Brain microvascular endothelial cell (primary cell): ENCODE results near the gene NEK4.

Experiments
- DNase-seq: peaks from one replicate; pipeline ENCODE4 v3.0.0-alpha.2; 2020
- H3K27ac ChIP-seq: fragments of 250-450 bp; sonication (Bioruptor Pico); 2 replicates; pipeline ENCODE4 v1.5.1; 2020; ENCODE audit warnings: mild to moderate bottlenecking, moderate library complexity
- H3K27me3 ChIP-seq: fragments of 250-450 bp; sonication (Bioruptor Pico); replicated peaks from 2 replicates; pipeline ENCODE4 v1.5.1; 2020; ENCODE audit warnings: mild to moderate bottlenecking
- H3K36me3 ChIP-seq: fragments of 250-450 bp; sonication (Bioruptor Pico); replicated peaks from 2 replicates; pipeline ENCODE4 v1.5.1; 2020; ENCODE audit warnings: mild to moderate bottlenecking
- H3K4me3 ChIP-seq: 2 replicates; pipeline ENCODE4 v1.5.1; 2011; ENCODE audit warnings: low read depth, mild to moderate bottlenecking, control low read depth, low read length, moderate library complexity
- in situ Hi-C: cut with HindIII; loops from 2 replicates; pipeline ENCODE4 v1.10.0; 2017; ENCODE audit warnings: low sequenced_read_pairs, low pct_ligation_motif_present
- TF ChIP-seq, protein P1 (sequence below): IDR thresholded peaks from 2 replicates; pipeline ENCODE4 v1.5.1; 2011; ENCODE audit warnings: low read depth, mild to moderate bottlenecking, moderate library complexity, low read length, control low read depth, inconsistent platforms; ENCODE audit errors: missing control alignments

The NEK4 gene

DNA sequence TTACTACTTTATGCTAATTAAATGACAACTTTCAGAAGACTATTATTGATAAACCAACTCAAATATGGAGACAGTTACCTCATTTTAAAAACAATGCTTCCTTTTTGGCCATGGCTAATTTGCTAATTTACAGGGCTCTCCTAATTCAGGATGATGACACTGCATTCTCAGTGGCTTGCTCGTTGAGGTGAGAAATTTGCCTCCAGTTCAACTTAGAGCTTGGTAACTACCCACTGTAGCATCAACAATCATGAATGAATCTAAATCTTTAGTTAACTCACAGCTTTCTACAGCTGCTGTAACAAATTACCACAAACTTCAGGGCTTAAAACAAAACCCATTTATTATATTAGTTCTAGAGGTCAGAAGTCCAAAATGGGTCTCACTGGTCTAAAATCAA is 99.1 kb downstream of the NEK4 start:
- in situ Hi-C loops = no loop called here
- Histone ChIP-seq H3K4me3 (no peak overlapping the region), H3K27ac (peak overlapping the region; percentile 85), H3K36me3 (peaks cover 17% of the 10 kb centered on the region), H3K27me3 (no peaks in the 10 kb centered on the region)
- TF ChIP-seq, protein P1, sequence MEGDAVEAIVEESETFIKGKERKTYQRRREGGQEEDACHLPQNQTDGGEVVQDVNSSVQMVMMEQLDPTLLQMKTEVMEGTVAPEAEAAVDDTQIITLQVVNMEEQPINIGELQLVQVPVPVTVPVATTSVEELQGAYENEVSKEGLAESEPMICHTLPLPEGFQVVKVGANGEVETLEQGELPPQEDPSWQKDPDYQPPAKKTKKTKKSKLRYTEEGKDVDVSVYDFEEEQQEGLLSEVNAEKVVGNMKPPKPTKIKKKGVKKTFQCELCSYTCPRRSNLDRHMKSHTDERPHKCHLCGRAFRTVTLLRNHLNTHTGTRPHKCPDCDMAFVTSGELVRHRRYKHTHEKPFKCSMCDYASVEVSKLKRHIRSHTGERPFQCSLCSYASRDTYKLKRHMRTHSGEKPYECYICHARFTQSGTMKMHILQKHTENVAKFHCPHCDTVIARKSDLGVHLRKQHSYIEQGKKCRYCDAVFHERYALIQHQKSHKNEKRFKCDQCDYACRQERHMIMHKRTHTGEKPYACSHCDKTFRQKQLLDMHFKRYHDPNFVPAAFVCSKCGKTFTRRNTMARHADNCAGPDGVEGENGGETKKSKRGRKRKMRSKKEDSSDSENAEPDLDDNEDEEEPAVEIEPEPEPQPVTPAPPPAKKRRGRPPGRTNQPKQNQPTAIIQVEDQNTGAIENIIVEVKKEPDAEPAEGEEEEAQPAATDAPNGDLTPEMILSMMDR = no peak
- DNase-seq = no peak

DNA sequence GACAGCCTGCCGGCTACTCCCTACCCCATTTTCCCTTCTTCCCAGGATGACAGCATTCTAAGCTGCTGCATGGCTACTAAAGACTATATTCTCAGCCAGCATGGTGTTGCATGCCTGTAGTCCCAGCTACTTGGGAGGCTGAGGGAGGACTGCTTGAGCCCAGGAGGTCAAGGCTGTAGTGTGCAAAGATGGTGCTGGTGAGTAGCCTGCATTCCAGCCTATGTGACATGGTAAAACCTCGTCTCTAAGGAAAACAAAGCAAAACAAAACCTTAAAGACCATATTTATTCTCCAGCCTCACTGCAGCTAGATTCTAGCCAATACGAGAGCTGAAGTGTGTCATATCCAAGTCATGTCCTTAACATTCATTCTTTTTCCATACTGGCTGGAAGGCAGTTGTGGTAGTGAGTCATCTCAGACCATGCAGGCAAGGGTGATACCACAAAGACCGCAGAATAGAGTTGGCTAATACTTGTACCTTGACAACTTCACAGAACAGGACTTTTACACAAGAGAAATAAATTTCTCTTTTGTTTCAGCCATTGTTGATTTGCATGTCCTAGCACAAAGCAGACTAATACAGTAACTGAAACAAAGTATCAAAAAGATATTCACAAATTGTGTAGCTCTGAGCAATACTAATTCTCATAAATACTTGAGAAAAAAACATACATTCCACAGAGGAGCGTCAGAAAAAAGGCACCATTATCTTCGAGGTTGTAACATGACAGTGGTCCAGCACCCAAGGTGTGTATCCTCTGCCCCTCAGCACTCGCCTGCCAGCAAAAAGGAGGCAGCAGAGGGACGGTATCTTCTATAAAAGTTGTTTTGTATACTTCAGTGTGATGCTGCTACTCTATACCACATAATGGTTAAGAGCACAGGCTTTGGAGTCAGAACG is 99.9 kb downstream of the NEK4 start:
- TF ChIP-seq, protein P1 = no peak
- in situ Hi-C loops = no loop called here
- Histone ChIP-seq H3K36me3 (peaks cover 15% of the 10 kb centered on the region), H3K27me3 (no peaks in the 10 kb centered on the region), H3K27ac (peak overlapping the region; percentile 94), H3K4me3 (no peak overlapping the region)
- peak; percentile 99 for DNase-seq

DNA sequence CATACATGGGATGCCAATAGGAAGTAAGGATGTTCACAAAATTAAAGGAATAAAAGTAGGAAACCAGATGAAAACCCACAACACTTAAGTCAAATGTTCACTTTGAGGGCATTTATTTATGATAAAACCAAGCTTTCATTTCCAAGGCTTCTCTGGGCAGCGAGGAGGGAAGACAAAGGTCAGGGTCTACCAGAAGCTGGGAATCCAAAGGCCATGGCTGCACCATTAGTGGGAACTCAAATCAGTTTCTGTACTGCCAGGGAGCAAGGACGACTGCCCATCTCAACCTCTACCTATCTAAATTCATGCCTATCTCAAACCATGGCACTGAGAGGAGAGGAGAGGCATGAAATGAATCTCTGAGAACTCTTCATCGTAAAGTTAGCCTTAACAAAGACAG is 107.6 kb downstream of the NEK4 start:
- TF ChIP-seq, protein P1 = no peak
- in situ Hi-C loops = no loop called here
- Histone ChIP-seq H3K27ac (no peak overlapping the region), H3K27me3 (no peaks in the 10 kb centered on the region), H3K4me3 (no peak overlapping the region), H3K36me3 (peaks cover 39% of the 10 kb centered on the region)
- DNase-seq = no peak

DNA sequence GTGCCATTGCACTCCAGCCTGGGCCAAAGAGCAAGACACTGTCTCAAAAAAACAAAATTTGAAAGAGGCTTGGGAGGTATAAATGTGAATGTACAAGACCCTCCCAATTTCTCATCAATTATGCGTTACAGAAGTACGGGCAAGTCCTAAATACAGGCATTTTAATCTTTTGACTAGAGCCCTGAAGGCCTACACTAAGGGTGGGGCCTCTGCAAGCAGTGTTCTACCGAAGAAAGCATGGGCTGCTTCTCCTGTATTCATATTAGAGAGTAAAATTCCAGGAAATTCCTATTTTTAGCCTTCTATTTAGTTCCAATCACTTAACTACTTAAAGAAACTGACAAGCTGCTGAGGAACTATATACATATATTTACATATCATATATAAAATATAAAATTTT is 110.7 kb downstream of the NEK4 start:
- in situ Hi-C loops = no loop called here

More for the DNA sequence above, 110.7 kb downstream of the NEK4 start:
- peaks cover 55% of the 10 kb centered on the region for H3K36me3 ChIP-seq
- DNase-seq = no peak
- no peak overlapping the region for H3K4me3 ChIP-seq
- no peak overlapping the region for H3K27ac ChIP-seq
- H3K27me3 ChIP-seq = no peaks in the 10 kb centered on the region
- TF ChIP-seq, protein P1 = no peak
